Right renal cortex interstitium (tissue), 3 donors: ENCODE results near the gene TRMT1. TPM values are rescaled to one million over a fixed set of nuclear protein-coding genes. Genes with fewer than 3 reads are reported as not detected.
A peak's percentile ranks its signal among the peaks of the same experiment; 100 is the strongest.
"Not testable (repeated sequence)": the region's sequence is repeated elsewhere in the genome, so short reads cannot be mapped to it uniquely, and the experiment has no call there.

Experiments
- DNase-seq, 3 donors: peaks; one replicate each; pipeline ENCODE4 v3.0.0-alpha.2; 2013; ENCODE audit warnings: low read depth in 3 of 3, low spot score in 2 of 3
- polyA plus RNA-seq, 3 donors: library from polyadenylated mRNA; unstranded; fragments of 120-200 nt; gene quantifications; one replicate each; pipeline ENCODE4 v1.2.1, GENCODE V29; 2013; ENCODE audit not compliant: insufficient read length in 3 of 3

Gene TRMT1
- polyA plus RNA-seq, 3 donors = 30.8 to 34.5 (median 32.0) TPM

- DNase-seq = no peak
Measured at GRCh38 chr19:13150931-13151604, 34.5 kb upstream of the TRMT1 start.

- peak in 1 of 3 donors; percentile 91 for DNase-seq
Measured at GRCh38 chr19:13150187-13150930, 33.8 kb upstream of the TRMT1 start, which contains the start of the genes IER2 and STX10. IER2 (plus strand) TSS chr19:13150411; CDS start chr19:13153187, 2,776 bp downstream. STX10 (minus strand) TSS chr19:13150375; CDS start chr19:13150173, 202 bp downstream.

- DNase-seq = no peak
Measured at GRCh38 chr19:13149628-13150186, 33.2 kb upstream of the TRMT1 start.

- DNase-seq = not testable (repeated sequence)
Measured at GRCh38 chr19:13149173-13149627, 32.7 kb upstream of the TRMT1 start.

GRCh38 chr19:13146763-13147563, 30.4 kb upstream of the TRMT1 start:
- no peak for DNase-seq

GRCh38 chr19:13139633-13140311, 23.2 kb upstream of the TRMT1 start:
- DNase-seq = no peak

GRCh38 chr19:13138916-13139198, 22.3 kb upstream of the TRMT1 start:
- no peak for DNase-seq

- DNase-seq = no peak
Measured at GRCh38 chr19:13138171-13138915, 21.8 kb upstream of the TRMT1 start.

GRCh38 chr19:13137290-13137794, 20.8 kb upstream of the TRMT1 start:
- DNase-seq = no peak

GRCh38 chr19:13135068-13136062, 18.8 kb upstream of the TRMT1 start:
- no peak for DNase-seq

GRCh38 chr19:13134626-13135025, 18.1 kb upstream of the TRMT1 start:
- no peak for DNase-seq

GRCh38 chr19:13133241-13133870, 16.8 kb upstream of the TRMT1 start:
- no peak for DNase-seq

GRCh38 chr19:13132471-13133180, 16.1 kb upstream of the TRMT1 start:
- no peak for DNase-seq

GRCh38 chr19:13130886-13131490, 14.4 kb upstream of the TRMT1 start:
- DNase-seq = no peak

- DNase-seq = no peak
Measured at GRCh38 chr19:13129384-13129783, 12.8 kb upstream of the TRMT1 start.

GRCh38 chr19:13128583-13128982, 12.0 kb upstream of the TRMT1 start:
- DNase-seq = no peak
